Measurements from ENCODE around the gene KRT13.
A peak's percentile ranks its signal among the peaks of the same experiment; 100 is the strongest.

The KRT13 gene

DNA sequence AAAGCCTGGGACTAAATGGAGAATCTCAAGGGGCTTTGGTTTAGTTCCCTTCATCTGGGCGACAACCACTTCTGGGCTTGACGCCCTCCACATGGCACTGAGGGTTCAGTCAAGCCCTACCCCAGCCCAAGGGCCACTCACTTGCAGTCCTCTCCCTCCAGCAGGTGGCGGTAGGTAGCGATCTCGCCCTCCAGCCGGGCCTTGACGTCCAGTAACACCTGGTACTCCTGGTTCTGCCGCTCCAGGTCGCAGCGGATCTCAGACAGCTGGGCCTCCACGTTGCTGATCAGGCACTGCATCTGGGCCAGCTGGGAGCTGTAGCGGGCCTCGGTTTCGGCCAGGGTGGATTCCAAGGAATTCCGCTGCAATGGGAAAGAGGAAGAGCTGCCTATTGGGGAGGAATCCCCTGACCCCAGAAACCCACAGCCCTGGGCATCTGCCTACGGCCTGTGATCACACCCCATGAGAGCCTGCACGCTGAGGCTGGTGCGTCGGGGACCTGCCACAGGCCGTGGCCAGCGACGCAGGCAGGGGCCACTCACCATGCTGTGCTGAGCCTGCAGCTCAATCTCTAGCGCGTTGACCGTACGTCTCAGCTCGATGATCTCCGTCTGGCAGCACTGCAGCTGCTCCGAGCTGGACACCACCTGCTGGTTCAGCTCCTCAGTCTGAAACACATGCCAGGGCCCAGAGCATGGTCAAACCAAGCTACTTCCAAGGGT, 18.4 kb downstream of the KRT13 start:
- Histone ChIP-seq H3K27me3 (no peaks in the 10 kb centered on the region), H3K27ac (no peak overlapping the region), H3K36me3 (no peaks in the 10 kb centered on the region), H3K4me1 (ENCODE audit: control insufficient read depth in 1 of 2, insufficient read depth in 1 of 2, low read depth in 1 of 2, low read length in 1 of 2) (peaks cover 0 to 18% of the 10 kb centered on the region in 2 experiments), H3K9me3 (no peaks in the 10 kb centered on the region), H3K4me3 (ENCODE audit: low read depth in 1 of 2, low read length in 1 of 2) (no peak overlapping the region)
- peak; percentile 78 for TF ChIP-seq CTCF (IDR thresholded peaks at IDR 0.05)

- H3K4me1 ChIP-seq (ENCODE audit: control insufficient read depth in 1 of 2, insufficient read depth in 1 of 2, low read depth in 1 of 2, low read length in 1 of 2), result peaks cover 0 to 18% of the 10 kb centered on the region in 2 experiments
- TF ChIP-seq CTCF (IDR thresholded peaks at IDR 0.05), result no peak
- H3K27me3 ChIP-seq, result no peaks in the 10 kb centered on the region
- no peak overlapping the region for H3K27ac ChIP-seq
- H3K4me3 ChIP-seq (ENCODE audit: low read depth in 1 of 2, low read length in 1 of 2), result no peak overlapping the region
- no peaks in the 10 kb centered on the region for H3K36me3 ChIP-seq
- no peaks in the 10 kb centered on the region for H3K9me3 ChIP-seq
Measured at GRCh38 chr17:41486316-41486715, 19.1 kb downstream of the KRT13 start.

DNA sequence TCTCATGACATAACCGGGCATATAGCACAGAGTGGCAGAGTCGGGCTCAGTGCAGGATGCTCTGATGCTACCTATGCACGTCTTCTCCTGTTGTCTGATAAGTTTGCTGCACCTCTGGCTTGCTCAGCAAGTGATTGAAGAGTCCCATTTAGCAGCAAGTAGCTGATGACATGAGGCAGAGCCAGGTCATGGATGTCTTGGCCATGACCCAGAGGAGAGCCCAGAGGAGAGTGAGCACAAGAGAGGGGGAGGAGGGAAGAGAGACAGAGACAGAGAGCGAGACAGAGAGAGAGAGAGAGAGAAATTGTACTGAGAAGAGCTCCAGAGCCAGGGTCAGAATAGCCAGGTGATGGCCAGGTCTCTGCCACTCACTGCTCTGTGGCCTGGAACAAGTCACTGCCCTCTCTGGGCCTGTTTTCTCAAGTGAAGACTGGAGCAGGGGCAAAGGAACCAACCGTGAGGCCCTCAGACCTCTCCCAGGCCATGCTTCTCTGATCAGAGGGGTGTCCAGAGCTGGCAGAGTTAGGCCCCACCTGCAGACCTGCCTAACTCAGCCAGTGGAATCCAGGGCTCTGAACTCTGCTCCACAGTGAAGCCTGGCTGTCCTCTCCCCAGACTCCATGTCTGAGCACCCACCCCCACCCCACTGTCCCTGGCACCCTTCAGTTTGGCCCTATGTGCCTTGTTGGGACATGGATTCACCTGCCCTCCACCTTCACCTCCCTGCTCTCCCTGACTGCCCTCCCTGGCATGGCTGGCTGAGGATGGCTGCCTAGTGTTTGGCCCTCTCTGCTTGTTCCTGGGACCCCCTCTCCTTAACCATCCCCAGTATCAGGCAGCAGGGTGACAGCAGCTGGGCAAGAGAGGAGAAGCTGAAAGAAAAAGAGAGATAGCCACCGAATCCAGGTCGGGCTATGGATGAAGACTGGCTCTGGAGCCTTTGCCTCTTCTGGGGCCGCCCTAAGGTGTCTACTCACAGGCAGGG, 20.2 kb downstream of the KRT13 start:
- TF ChIP-seq CTCF (IDR thresholded peaks at IDR 0.05), result no peak
- no peak overlapping the region for H3K4me3 ChIP-seq (ENCODE audit: low read depth in 1 of 2, low read length in 1 of 2)
- H3K36me3 ChIP-seq, result no peaks in the 10 kb centered on the region
- H3K9me3 ChIP-seq, result no peaks in the 10 kb centered on the region
- peaks cover 0 to 16% of the 10 kb centered on the region in 2 experiments for H3K4me1 ChIP-seq (ENCODE audit: control insufficient read depth in 1 of 2, insufficient read depth in 1 of 2, low read depth in 1 of 2, low read length in 1 of 2)
- no peak overlapping the region for H3K27ac ChIP-seq
- no peaks in the 10 kb centered on the region for H3K27me3 ChIP-seq

DNA sequence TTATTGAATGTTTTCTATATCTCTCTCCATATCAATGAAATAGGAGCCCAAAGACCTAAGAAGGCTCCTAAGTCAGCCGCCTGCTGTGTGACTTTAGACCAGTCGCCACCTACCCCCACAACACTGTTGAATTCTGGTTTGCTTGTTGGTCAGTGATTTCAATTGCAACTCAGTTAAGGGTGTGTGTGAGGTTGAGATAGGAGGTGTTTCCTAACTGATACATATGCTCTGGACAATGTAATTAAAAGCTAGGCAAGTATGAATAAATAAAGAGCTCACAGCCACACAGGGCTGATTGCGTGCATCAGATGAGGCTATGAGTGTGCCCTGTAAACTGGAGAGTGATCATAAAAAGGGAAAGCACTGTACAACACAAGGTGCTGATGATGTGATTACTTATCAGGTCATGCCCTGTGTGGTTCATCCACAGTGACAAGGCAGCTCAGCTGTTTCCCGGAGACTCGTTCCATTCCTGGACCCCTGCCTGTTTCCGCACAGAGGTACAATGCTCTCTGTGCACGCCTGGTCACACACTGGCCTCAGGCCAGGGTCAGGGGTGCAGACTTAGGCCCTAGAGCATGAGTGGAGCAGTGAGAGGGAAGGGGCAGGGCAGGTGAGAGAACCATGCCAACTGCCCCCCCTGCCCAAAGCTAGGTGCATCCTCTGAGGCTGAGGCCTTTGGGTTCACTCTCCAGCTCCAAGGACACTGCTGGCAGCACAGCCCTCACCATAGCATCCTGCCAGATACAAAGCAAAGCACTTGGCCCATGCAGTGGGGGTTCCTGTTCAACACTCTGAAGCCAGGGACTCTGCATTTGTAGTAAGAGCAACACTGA, 21.2 kb downstream of the KRT13 start:
- no peaks in the 10 kb centered on the region for H3K9me3 ChIP-seq
- H3K27ac ChIP-seq, result no peak overlapping the region
- no peak overlapping the region for H3K4me3 ChIP-seq (ENCODE audit: low read depth in 1 of 2, low read length in 1 of 2)
- TF ChIP-seq CTCF (IDR thresholded peaks at IDR 0.05), result no peak
- peaks cover 0 to 14% of the 10 kb centered on the region in 2 experiments for H3K4me1 ChIP-seq (ENCODE audit: control insufficient read depth in 1 of 2, insufficient read depth in 1 of 2, low read depth in 1 of 2, low read length in 1 of 2)
- no peaks in the 10 kb centered on the region for H3K27me3 ChIP-seq
- no peaks in the 10 kb centered on the region for H3K36me3 ChIP-seq

GRCh38 chr17:41483531-41483930, 21.9 kb downstream of the KRT13 start:
- no peaks in the 10 kb centered on the region for H3K36me3 ChIP-seq
- H3K27ac ChIP-seq, result no peak overlapping the region
- TF ChIP-seq CTCF (IDR thresholded peaks at IDR 0.05), result no peak
- no peaks in the 10 kb centered on the region for H3K27me3 ChIP-seq
- H3K9me3 ChIP-seq, result no peaks in the 10 kb centered on the region
- H3K4me1 ChIP-seq (ENCODE audit: control insufficient read depth in 1 of 2, insufficient read depth in 1 of 2, low read depth in 1 of 2, low read length in 1 of 2), result peaks cover 0 to 14% of the 10 kb centered on the region in 2 experiments
- H3K4me3 ChIP-seq (ENCODE audit: low read depth in 1 of 2, low read length in 1 of 2), result no peak overlapping the region

All from neutrophil (primary cell).